Activated T-cell treated with anti-CD3 and anti-CD28 coated beads, Interleukin-2, amount 50 U/mL, for 1 hour (primary cell): ENCODE data around the gene P2RY12.
A peak's percentile ranks its signal among the peaks of the same experiment; 100 is the strongest.

Source experiments
- DNase-seq: peaks from one replicate; pipeline ENCODE4 v3.0.0-alpha.2; 2020

P2RY12 gene

GRCh38 chr3:151330899-151331298 is 53.7 kb downstream of the P2RY12 start:
- no peak for DNase-seq

- no peak for DNase-seq
Measured at GRCh38 chr3:151330379-151330778, 54.2 kb downstream of the P2RY12 start.

GRCh38 chr3:151329363-151329762 is 55.2 kb downstream of the P2RY12 start, which contains the start of gene P2RY13:
P2RY13 (minus strand) TSS chr3:151329549; CDS start chr3:151329528, 21 bp downstream.
- no peak for DNase-seq

- DNase-seq: peak; percentile 19
Measured at GRCh38 chr3:151328298-151328995, 56.1 kb downstream of the P2RY12 start.

GRCh38 chr3:151327571-151328198 is 56.9 kb downstream of the P2RY12 start:
- DNase-seq: no peak

- no peak for DNase-seq
Measured at GRCh38 chr3:151322511-151322910, 62.0 kb downstream of the P2RY12 start.

- no peak for DNase-seq
Measured at GRCh38 chr3:151321526-151321925, 63.0 kb downstream of the P2RY12 start.

- DNase-seq: no peak
Measured at GRCh38 chr3:151320131-151320530, 64.4 kb downstream of the P2RY12 start.

- DNase-seq: no peak
Measured at GRCh38 chr3:151319628-151320027, 64.9 kb downstream of the P2RY12 start.

- no peak for DNase-seq
Measured at GRCh38 chr3:151318991-151319390, 65.6 kb downstream of the P2RY12 start.

GRCh38 chr3:151318313-151318712 is 66.2 kb downstream of the P2RY12 start:
- DNase-seq: no peak

GRCh38 chr3:151316267-151316991 is 68.1 kb downstream of the P2RY12 start, which contains the start of gene GPR87:
GPR87 (minus strand) TSS chr3:151316820; CDS start chr3:151300100, 16,720 bp downstream.
- DNase-seq: no peak

GRCh38 chr3:151315846-151316245 is 68.7 kb downstream of the P2RY12 start:
- DNase-seq: no peak

GRCh38 chr3:151315136-151315535 is 69.4 kb downstream of the P2RY12 start:
- no peak for DNase-seq

GRCh38 chr3:151314593-151314992 is 70.0 kb downstream of the P2RY12 start:
- DNase-seq: no peak

- no peak for DNase-seq
Measured at GRCh38 chr3:151314137-151314536, 70.4 kb downstream of the P2RY12 start.

GRCh38 chr3:151312972-151313371 is 71.6 kb downstream of the P2RY12 start:
- no peak for DNase-seq

GRCh38 chr3:151309566-151309965 is 75.0 kb downstream of the P2RY12 start:
- no peak for DNase-seq

GRCh38 chr3:151307583-151308488 is 76.7 kb downstream of the P2RY12 start:
- DNase-seq: no peak

GRCh38 chr3:151307131-151307530 is 77.4 kb downstream of the P2RY12 start:
- no peak for DNase-seq

- no peak for DNase-seq
Measured at GRCh38 chr3:151306168-151306810, 78.3 kb downstream of the P2RY12 start.

GRCh38 chr3:151305775-151306151 is 78.8 kb downstream of the P2RY12 start:
- no peak for DNase-seq
